HCT116 (cell line): Measurements from ENCODE around the gene UBE4A. TPM values are rescaled to one million over a fixed set of nuclear protein-coding genes. Genes with fewer than 3 reads are reported as not detected.

Source experiments
- ATAC-seq: fragments of 200-7000 bp; cut with Tn5 transposase; 2 replicates; pipeline ENCODE4 v1.9.1; 2020; ENCODE audit warnings: mild to moderate bottlenecking, moderate library complexity
- BruUV-seq: library from RNA; stranded (reverse); fragments of 400-500 nt; replicated peaks from 2 replicates; lab custom pipeline; 2021; lab: Mats Ljungman, UMichigan
- CTCF ChIA-PET: fragments of 300-600 bp; sonication (Branson Sonifier 250); formaldehyde crosslinking; loops from one replicate; lab custom pipeline; 2021; ENCODE audit warnings: antibody characterized with exemption; lab: Charles Lee
- POLR2A ChIA-PET: fragments of 300-600, 350-600 bp; sonication (Branson Sonifier 250); formaldehyde crosslinking; loops from one replicate; lab custom pipeline; 2021; ENCODE audit warnings: antibody characterized with exemption; lab: Charles Lee
- RAD21 ChIA-PET, 2 experiments: fragments of 300-600 bp; sonication (Branson Sonifier 250); formaldehyde crosslinking; loops; one replicate each; lab custom pipeline; 2023; ENCODE audit warnings: low total read pairs in 2 of 2; ENCODE audit not compliant: uncharacterized antibody in 2 of 2, unreplicated experiment in 2 of 2, low non-redundant PET in 1 of 2; lab: Charles Lee
- DNase-seq: peaks from one replicate; pipeline ENCODE4 v3.0.0-alpha.2; 2010; ENCODE audit warnings: low read depth, low spot score
- H2AFZ ChIP-seq: fragments of 200-600 bp; shearing (Covaris generic), sonication (generic); 2 replicates; pipeline ENCODE4 v1.6.1; 2017; ENCODE audit warnings: low read depth, mixed run types, mixed read lengths, antibody characterized with exemption, low read length; ENCODE audit not compliant: poor library complexity, severe bottlenecking
- H3K27ac ChIP-seq: 2 replicates; pipeline ENCODE4 v1.5.1; 2012; ENCODE audit warnings: low read depth, low read length
- H3K27me3 ChIP-seq: fragments of 200-600 bp; sonication (generic); 2 replicates; pipeline ENCODE4 v1.6.1; 2016; ENCODE audit warnings: mixed run types, low read length, mixed read lengths; ENCODE audit not compliant: insufficient read depth
- H3K36me3 ChIP-seq, 2 experiments: fragments of 200-500 bp in 1 of 2; fragments of 200-600 bp in 1 of 2; sonication (Bioruptor generic) in 1 of 2; sonication (generic) in 1 of 2; 2 replicates each; pipeline versions ENCODE4 v1.5.1 to v1.6.1; 2014 to 2016; ENCODE audit warnings: low read length in 2 of 2, inconsistent platforms in 1 of 2, mixed read lengths in 1 of 2, mixed run types in 1 of 2; ENCODE audit not compliant: insufficient read depth in 2 of 2, control insufficient read depth in 1 of 2
- H3K4me1 ChIP-seq, 2 experiments: fragments of 200-600 bp in 1 of 2; sonication (generic) in 1 of 2; 2 replicates each; pipeline versions ENCODE4 v1.5.1 to v1.6.1; 2012 to 2017; ENCODE audit warnings: low read length in 2 of 2, inconsistent platforms in 1 of 2, mild to moderate bottlenecking in 1 of 2, mixed read lengths in 1 of 2, mixed run types in 1 of 2, moderate library complexity in 1 of 2; ENCODE audit not compliant: insufficient read depth in 2 of 2, control insufficient read depth in 1 of 2
- H3K4me2 ChIP-seq: fragments of 200-600 bp; sonication (generic); 2 replicates; pipeline ENCODE4 v1.6.1; 2017; ENCODE audit warnings: mixed run types, low read length, mixed read lengths
- H3K4me3 ChIP-seq, 2 experiments: fragments of 200-600 bp in 1 of 2; sonication (generic) in 1 of 2; replicated peaks in 1 of 2; 2 replicates each; pipeline ENCODE4 v1.5.1; 2011 to 2016; ENCODE audit warnings: low read length in 2 of 2, control low read depth in 1 of 2, low read depth in 1 of 2, mild to moderate bottlenecking in 1 of 2, mixed read lengths in 1 of 2, mixed run types in 1 of 2
- H3K79me2 ChIP-seq: fragments of 200-600 bp; sonication (generic); 2 replicates; pipeline ENCODE4 v1.6.1; 2017; ENCODE audit warnings: mild to moderate bottlenecking, mixed run types, low read length, moderate library complexity, mixed read lengths; ENCODE audit not compliant: insufficient read depth
- H3K9ac ChIP-seq: fragments of 200-600 bp; sonication (generic); 2 replicates; pipeline ENCODE4 v1.6.1; 2016; ENCODE audit warnings: low read length, mixed read lengths
- H3K9me2 ChIP-seq: fragments of 200-600 bp; sonication (generic), shearing (Covaris generic); 2 replicates; pipeline ENCODE4 v1.6.1; 2017; ENCODE audit warnings: mixed run types, mild to moderate bottlenecking, moderate library complexity; ENCODE audit not compliant: insufficient read depth
- H3K9me3 ChIP-seq, 2 experiments: fragments of 200-500 bp in 1 of 2; fragments of 200-600 bp in 1 of 2; sonication (Bioruptor generic) in 1 of 2; sonication (generic) in 1 of 2; 2 replicates each; pipeline ENCODE4 v1.6.1; 2014 to 2017; ENCODE audit warnings: low read length in 2 of 2, mixed read lengths in 2 of 2, inconsistent platforms in 1 of 2, low read depth in 1 of 2, mild to moderate bottlenecking in 1 of 2, mixed run types in 1 of 2, moderate library complexity in 1 of 2; ENCODE audit not compliant: control insufficient read depth in 1 of 2, insufficient read depth in 1 of 2
- H4K20me1 ChIP-seq: fragments of 200-600 bp; sonication (generic), shearing (Covaris generic); 2 replicates; pipeline ENCODE4 v1.6.1; 2017; ENCODE audit warnings: mixed run types, mild to moderate bottlenecking, moderate library complexity; ENCODE audit not compliant: insufficient read depth
- ATF3 ChIP-seq: IDR thresholded peaks from 2 replicates; pipeline ENCODE4 v1.6.1; 2012
- CBX3 ChIP-seq: IDR thresholded peaks from 2 replicates; pipeline ENCODE4 v1.6.1; 2012; ENCODE audit warnings: low read depth
- CEBPB ChIP-seq: IDR thresholded peaks from 2 replicates; pipeline ENCODE4 v1.6.1; 2012; ENCODE audit warnings: low read depth
- CTCF ChIP-seq, 3 experiments: fragments of 200-600 bp in 1 of 3; sonication (generic) in 1 of 3; IDR thresholded peaks in 2 of 3; conservative IDR thresholded peaks in 1 of 3; 2 replicates each; pipeline ENCODE4 v1.5.1; 2012 to 2017; ENCODE audit warnings: low read depth in 2 of 3, low read length in 2 of 3, antibody characterized with exemption in 1 of 3, borderline replicate concordance in 1 of 3, control low read depth in 1 of 3, mild to moderate bottlenecking in 1 of 3, mixed read lengths in 1 of 3, mixed run types in 1 of 3, moderate library complexity in 1 of 3; ENCODE audit not compliant: insufficient read depth in 1 of 3
- EGR1 ChIP-seq: IDR thresholded peaks from 2 replicates; pipeline ENCODE4 v1.6.1; 2012; ENCODE audit warnings: low read depth
- ELF1 ChIP-seq: IDR thresholded peaks from 2 replicates; pipeline ENCODE4 v1.6.1; 2012; ENCODE audit warnings: low read depth, borderline replicate concordance
- EZH2 ChIP-seq: fragments of 200-600 bp; sonication (generic); IDR thresholded peaks from 2 replicates; pipeline ENCODE4 v1.6.1; 2017; ENCODE audit warnings: antibody characterized with exemption, mixed run types
- EZH2phosphoT487 ChIP-seq: fragments of 200-600 bp; IDR thresholded peaks from 2 replicates; pipeline ENCODE4 v1.6.1; 2018; ENCODE audit warnings: antibody characterized with exemption, borderline replicate concordance
- MAX ChIP-seq: IDR thresholded peaks from 2 replicates; pipeline ENCODE4 v1.6.1; 2012
- POLR2A ChIP-seq: IDR thresholded peaks from 2 replicates; pipeline ENCODE4 v1.7.0; 2011; ENCODE audit warnings: borderline replicate concordance; ENCODE audit not compliant: insufficient read depth, insufficient read length; ENCODE audit errors: extremely low read depth
- POLR2AphosphoS5 ChIP-seq: IDR thresholded peaks from 2 replicates; pipeline ENCODE4 v1.6.1; 2011; ENCODE audit warnings: mild to moderate bottlenecking, low read depth, low read length, moderate library complexity
- RAD21 ChIP-seq: IDR thresholded peaks from 2 replicates; pipeline ENCODE4 v1.6.1; 2012; ENCODE audit warnings: low read depth, mild to moderate bottlenecking
- REST ChIP-seq: IDR thresholded peaks from 2 replicates; pipeline ENCODE4 v1.6.1; 2012; ENCODE audit warnings: low read depth
- SIN3A ChIP-seq: IDR thresholded peaks from 2 replicates; pipeline ENCODE4 v1.6.1; 2012; ENCODE audit warnings: low read depth
- SP1 ChIP-seq: IDR thresholded peaks from 2 replicates; pipeline ENCODE4 v1.6.1; 2012; ENCODE audit warnings: low read depth
- SRF ChIP-seq: IDR thresholded peaks from 2 replicates; pipeline ENCODE4 v1.6.1; 2012; ENCODE audit warnings: low read depth
- TCF7L2 ChIP-seq: IDR thresholded peaks from 2 replicates; pipeline ENCODE4 v1.7.0; 2011; ENCODE audit warnings: borderline replicate concordance, inconsistent platforms; ENCODE audit not compliant: insufficient read depth, insufficient read length; ENCODE audit errors: extremely low read depth
- YY1 ChIP-seq: IDR thresholded peaks from 2 replicates; pipeline ENCODE4 v1.6.1; 2011; ENCODE audit warnings: low read length, low read depth, moderate library complexity, mild to moderate bottlenecking; ENCODE audit not compliant: insufficient replicate concordance; ENCODE audit errors: extremely low read depth
- ZFX ChIP-seq: fragments of 450-650 bp; IDR thresholded peaks from 2 replicates; pipeline ENCODE4 v1.6.1; 2017
- ZNF274 ChIP-seq: fragments of 200-500 bp; sonication (Bioruptor generic); IDR thresholded peaks from 2 replicates; pipeline ENCODE4 v1.6.1; 2014; ENCODE audit warnings: mild to moderate bottlenecking, low read depth, low read length, inconsistent platforms
- intact Hi-C: fragments of 100-400 bp; cut with micrococcal nuclease; formaldehyde crosslinking; loops from 2 replicates; pipeline ENCODE4 v1.10.0; 2022
- total RNA-seq: library from RNA; stranded (reverse); gene quantifications from one replicate; pipeline ENCODE4 v1.2.1, GENCODE V29; 2021; ENCODE audit not compliant: unreplicated experiment

Gene UBE4A
- total RNA-seq, 1 experiment from 2014 or later, result 49.9 TPM

- Histone ChIP-seq H3K9ac (no peak overlapping the region), H2AFZ (no peak overlapping the region), H3K27me3 (no peaks in the 10 kb centered on the region), H3K36me3 (no peaks in the 10 kb centered on the region), H3K9me3 (no peaks in the 10 kb centered on the region), H3K4me2 (no peak overlapping the region), H4K20me1 (no peaks in the 10 kb centered on the region), H3K79me2 (no peaks in the 10 kb centered on the region), H3K27ac (no peak overlapping the region), H3K4me1 (peaks cover 0 to 6% of the 10 kb centered on the region in 2 experiments; a peak in 2 of 4 replicates), H3K4me3 (no peak overlapping the region), H3K9me2 (0 out of 2 replicates have a peak, but pooled peaks cover 2% of the 10 kb centered on the region)
- ChIA-PET POLR2A (no interaction called here), CTCF (no interaction called here), RAD21 (no interaction called here)
- intact Hi-C loops, result no loop called here
- DNase-seq (no peak), ATAC-seq (no peak)
- BruUV-seq, result no TSS peak
- no peak for TF ChIP-seq EGR1
- no peak for TF ChIP-seq YY1
- TF ChIP-seq CBX3, result no peak
- TF ChIP-seq CEBPB, result no peak
- TF ChIP-seq REST, result no peak
- TF ChIP-seq ZNF274, result no peak
- TF ChIP-seq ATF3, result no peak
- TF ChIP-seq EZH2phosphoT487, result no peak
- TF ChIP-seq RAD21, result no peak
- TF ChIP-seq EZH2, result no peak
- TF ChIP-seq ELF1, result no peak
- no peak for TF ChIP-seq MAX
- no peak for TF ChIP-seq SP1
- TF ChIP-seq TCF7L2, result no peak
- no peak for TF ChIP-seq POLR2A
- TF ChIP-seq POLR2AphosphoS5, result no peak
- no peak for TF ChIP-seq SIN3A
- TF ChIP-seq ZFX, result no peak
- TF ChIP-seq SRF, result no peak
- TF ChIP-seq CTCF (IDR thresholded peaks at IDR 0.05 in 2 of 3, conservative IDR thresholded peaks at IDR 0.05 in 1 of 3; ENCODE audit: borderline replicate concordance in 1 of 3, insufficient read depth in 1 of 3, low read depth in 2 of 3, low read length in 2 of 3), result no peak
These were observed 40.6 kb upstream of the UBE4A start for GRCh38 chr11:118318581-118319336.
